ENCODE results near the gene IL13.
"Not testable (repeated sequence)": the region's sequence is repeated elsewhere in the genome, so short reads cannot be mapped to it uniquely, and the experiment has no call there.

The IL13 gene

GRCh38 chr5:132628814-132629213 lies 29.2 kb upstream of the IL13 start:
- Histone ChIP-seq H3K4me3 (ENCODE audit: low read length, poor library complexity, severe bottlenecking) (no peak overlapping the region), H3K9ac (ENCODE audit: low read depth, low read length, poor library complexity, severe bottlenecking) (no peak overlapping the region), H3K9me3 (ENCODE audit: insufficient read depth, low read depth, low read length) (no peaks in the 10 kb centered on the region), H3F3A (ENCODE audit: low read depth) (no peaks in the 10 kb centered on the region), H3K36me3 (ENCODE audit: insufficient read depth, low read length) (no peaks in the 10 kb centered on the region), H3K4me1 (ENCODE audit: insufficient read depth, low read length, poor library complexity, severe bottlenecking) (no peaks in the 10 kb centered on the region), H4K20me1 (ENCODE audit: insufficient read depth, low read length, poor library complexity, severe bottlenecking) (no peaks in the 10 kb centered on the region), H3K9me2 (replicated peaks; ENCODE audit: low read depth, low read length) (no peaks in the 10 kb centered on the region), H3K4me2 (ENCODE audit: low read depth, low read length, poor library complexity, severe bottlenecking) (no peak overlapping the region), H3K79me2 (ENCODE audit: insufficient read depth, low read length) (no peaks in the 10 kb centered on the region), H3K27me3 (ENCODE audit: insufficient read depth, low read length, poor library complexity, severe bottlenecking) (no peaks in the 10 kb centered on the region), H2AFZ (ENCODE audit: low read length) (no peak overlapping the region)
- no peak for TF ChIP-seq CTCF (conservative IDR thresholded peaks at IDR 0.05; ENCODE audit: low read length)
- no peak for TF ChIP-seq EZH2phosphoT487 (IDR thresholded peaks at IDR 0.05; ENCODE audit: borderline replicate concordance)

GRCh38 chr5:132629230-132629944 lies 28.6 kb upstream of the IL13 start:
- no peaks in the 10 kb centered on the region for H3K9me2 ChIP-seq (replicated peaks; ENCODE audit: low read depth, low read length)
- no peak overlapping the region for H2AFZ ChIP-seq (ENCODE audit: low read length)
- H3K27me3 ChIP-seq (ENCODE audit: insufficient read depth, low read length, poor library complexity, severe bottlenecking): no peaks in the 10 kb centered on the region
- H3K4me2 ChIP-seq (ENCODE audit: low read depth, low read length, poor library complexity, severe bottlenecking): no peak overlapping the region
- H3K9me3 ChIP-seq (ENCODE audit: insufficient read depth, low read depth, low read length): no peaks in the 10 kb centered on the region
- no peaks in the 10 kb centered on the region for H3K79me2 ChIP-seq (ENCODE audit: insufficient read depth, low read length)
- H3K36me3 ChIP-seq (ENCODE audit: insufficient read depth, low read length): no peaks in the 10 kb centered on the region
- no peaks in the 10 kb centered on the region for H4K20me1 ChIP-seq (ENCODE audit: insufficient read depth, low read length, poor library complexity, severe bottlenecking)
- TF ChIP-seq CTCF (conservative IDR thresholded peaks at IDR 0.05; ENCODE audit: low read length) (no peak), EZH2phosphoT487 (IDR thresholded peaks at IDR 0.05; ENCODE audit: borderline replicate concordance) (no peak)
- no peaks in the 10 kb centered on the region for H3F3A ChIP-seq (ENCODE audit: low read depth)
- H3K9ac ChIP-seq (ENCODE audit: low read depth, low read length, poor library complexity, severe bottlenecking): no peak overlapping the region
- H3K4me3 ChIP-seq (ENCODE audit: low read length, poor library complexity, severe bottlenecking): no peak overlapping the region
- no peaks in the 10 kb centered on the region for H3K4me1 ChIP-seq (ENCODE audit: insufficient read depth, low read length, poor library complexity, severe bottlenecking)

GRCh38 chr5:132633587-132633986 lies 24.4 kb upstream of the IL13 start:
- H3K4me2 ChIP-seq (ENCODE audit: low read depth, low read length, poor library complexity, severe bottlenecking); H3K9me2 ChIP-seq (replicated peaks; ENCODE audit: low read depth, low read length); H3K4me3 ChIP-seq (ENCODE audit: low read length, poor library complexity, severe bottlenecking); H3K27me3 ChIP-seq (ENCODE audit: insufficient read depth, low read length, poor library complexity, severe bottlenecking); H3K9ac ChIP-seq (ENCODE audit: low read depth, low read length, poor library complexity, severe bottlenecking); H3K9me3 ChIP-seq (ENCODE audit: insufficient read depth, low read depth, low read length); H2AFZ ChIP-seq (ENCODE audit: low read length); H4K20me1 ChIP-seq (ENCODE audit: insufficient read depth, low read length, poor library complexity, severe bottlenecking); H3K36me3 ChIP-seq (ENCODE audit: insufficient read depth, low read length); H3F3A ChIP-seq (ENCODE audit: low read depth); H3K79me2 ChIP-seq (ENCODE audit: insufficient read depth, low read length): not testable (repeated sequence)
- peaks cover 19% of the 10 kb centered on the region for H3K4me1 ChIP-seq (ENCODE audit: insufficient read depth, low read length, poor library complexity, severe bottlenecking)

- Histone ChIP-seq H3F3A (ENCODE audit: low read depth) (peaks cover 6% of the 10 kb centered on the region; the same call in 1 of the 2 replicates), H3K9ac (ENCODE audit: low read depth, low read length, poor library complexity, severe bottlenecking) (peak overlapping the region; percentile 52), H3K27me3 (ENCODE audit: insufficient read depth, low read length, poor library complexity, severe bottlenecking) (no peaks in the 10 kb centered on the region), H3K9me2 (replicated peaks; ENCODE audit: low read depth, low read length) (no peaks in the 10 kb centered on the region), H2AFZ (ENCODE audit: low read length) (no peak overlapping the region), H3K4me1 (ENCODE audit: insufficient read depth, low read length, poor library complexity, severe bottlenecking) (peaks cover 38% of the 10 kb centered on the region), H3K9me3 (ENCODE audit: insufficient read depth, low read depth, low read length) (no peaks in the 10 kb centered on the region), H3K4me3 (ENCODE audit: low read length, poor library complexity, severe bottlenecking) (no peak overlapping the region), H3K4me2 (ENCODE audit: low read depth, low read length, poor library complexity, severe bottlenecking) (peak overlapping the region; percentile 27), H3K36me3 (ENCODE audit: insufficient read depth, low read length) (peaks cover 7% of the 10 kb centered on the region; the same call in 1 of the 2 replicates), H4K20me1 (ENCODE audit: insufficient read depth, low read length, poor library complexity, severe bottlenecking) (no peaks in the 10 kb centered on the region), H3K79me2 (ENCODE audit: insufficient read depth, low read length) (no peaks in the 10 kb centered on the region)
- no peak for TF ChIP-seq EZH2phosphoT487 (IDR thresholded peaks at IDR 0.05; ENCODE audit: borderline replicate concordance)
- TF ChIP-seq CTCF (conservative IDR thresholded peaks at IDR 0.05; ENCODE audit: low read length): no peak
These were observed 22.1 kb upstream of the IL13 start for GRCh38 chr5:132635873-132636272.

Measured in Loucy (cell line).